COLO668 (cell line): Measurements from ENCODE around the gene AKAP10.
"Not testable (repeated sequence)": the region's sequence is repeated elsewhere in the genome, so short reads cannot be mapped to it uniquely, and the experiment has no call there.

Source experiments
- DNase-seq: peaks from one replicate; lab custom pipeline; 2025; ENCODE audit not compliant: unreplicated experiment; lab: John Stamatoyannopoulos, UW

The AKAP10 gene

DNA sequence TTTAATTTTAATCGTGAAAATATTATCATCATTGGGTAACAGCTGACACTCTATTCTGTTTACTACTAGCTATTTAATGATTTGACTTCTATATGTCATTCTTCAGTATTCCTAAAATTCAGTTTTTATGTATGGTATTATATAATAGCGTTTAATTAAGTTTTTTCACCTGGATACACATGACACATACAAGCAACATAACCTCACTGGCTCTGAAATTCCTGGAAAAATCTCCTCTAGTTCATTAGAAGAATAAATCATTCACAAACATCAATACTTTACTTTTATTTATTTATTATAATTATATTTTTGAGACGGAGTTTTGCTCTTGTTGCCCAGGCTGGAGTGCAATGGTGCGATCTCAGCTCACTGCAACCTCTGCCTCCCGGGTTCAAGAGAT, 44.0 kb downstream of the AKAP10 start:
- DNase-seq: no peak

DNA sequence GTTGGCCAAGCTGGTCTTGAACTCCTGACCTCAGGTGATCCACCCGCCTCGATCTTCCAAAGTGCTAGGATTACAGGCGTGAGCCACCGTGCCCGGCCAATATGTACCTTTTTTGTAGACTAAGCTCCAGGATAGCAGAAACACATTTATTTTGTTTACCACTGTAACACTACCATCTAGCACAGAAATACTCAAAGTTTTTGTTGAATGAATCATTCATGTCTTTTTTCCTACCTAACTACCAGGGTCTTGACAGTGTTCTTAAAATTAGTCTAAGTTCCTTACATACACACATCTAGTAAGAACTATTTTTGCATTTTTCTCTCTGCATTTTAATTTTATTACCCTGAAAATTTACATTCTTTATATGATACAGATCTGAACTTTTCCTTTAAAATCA, 44.4 kb downstream of the AKAP10 start:
- no peak for DNase-seq

DNA sequence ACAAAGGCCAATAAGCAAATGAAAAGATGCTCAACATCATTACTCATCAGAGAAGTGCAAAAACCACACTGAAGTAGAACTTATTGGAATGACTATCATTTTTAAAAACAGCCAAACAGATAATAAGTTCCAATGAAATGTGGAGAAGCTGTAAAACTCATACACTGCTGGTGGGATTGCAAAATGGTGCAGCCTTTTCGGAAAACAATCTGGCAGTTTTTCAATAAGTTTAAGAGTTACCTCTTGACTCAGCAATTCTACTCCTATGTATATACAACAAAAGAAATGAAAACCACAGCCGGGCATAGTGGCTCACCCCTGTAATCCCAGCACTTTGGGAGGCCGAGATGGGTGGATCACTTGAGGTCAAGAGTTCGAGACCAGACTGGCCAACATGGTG, 49.3 kb downstream of the AKAP10 start:
- no peak for DNase-seq

- no peak for DNase-seq
Observed at GRCh38 chr17:19915245-19915978, 62.2 kb downstream of the AKAP10 start.

DNA sequence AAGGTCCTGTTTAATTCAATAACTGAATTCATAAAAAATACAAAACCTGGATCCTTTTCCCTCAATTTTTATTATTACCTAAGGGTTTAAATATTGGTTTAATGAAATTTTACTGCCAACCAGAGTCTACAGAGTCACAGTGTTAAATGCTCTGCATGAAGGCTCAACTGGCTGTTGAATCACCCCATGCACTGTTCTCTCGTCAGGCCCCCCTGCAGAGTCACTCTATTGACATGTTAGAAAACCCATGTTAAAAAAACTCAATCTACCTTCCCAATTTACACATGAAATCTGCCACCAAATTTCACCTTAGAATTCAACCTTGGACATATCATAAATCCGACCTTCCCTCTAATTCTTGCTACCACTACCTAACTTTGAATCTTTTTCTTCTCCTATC, 66.6 kb downstream of the AKAP10 start:
- DNase-seq: no peak

GRCh38 chr17:19909139-19909538, 68.5 kb downstream of the AKAP10 start:
- no peak for DNase-seq

GRCh38 chr17:19905502-19905901, 72.1 kb downstream of the AKAP10 start:
- DNase-seq: peak; percentile 1

DNA sequence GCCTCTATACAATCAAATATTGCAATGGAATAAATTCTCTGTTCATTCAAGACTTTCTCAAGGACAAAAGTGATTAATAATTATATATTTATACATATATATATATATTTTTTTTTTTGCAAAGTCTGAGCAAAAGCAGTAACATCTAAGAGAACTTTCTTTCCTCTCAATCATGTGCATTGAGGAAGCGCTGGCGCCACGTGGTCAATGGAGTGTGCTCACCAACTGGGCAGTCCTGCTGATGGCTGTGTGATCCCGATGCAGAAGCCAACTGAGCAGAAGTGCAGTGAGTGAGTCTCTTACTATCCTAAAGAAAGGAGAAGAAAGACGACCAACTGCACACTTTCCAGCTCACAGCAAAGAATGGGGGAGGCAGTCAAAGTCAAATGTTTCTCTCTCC, 72.7 kb downstream of the AKAP10 start:
- no peak for DNase-seq

GRCh38 chr17:19904412-19904811, 73.2 kb downstream of the AKAP10 start:
- DNase-seq: no peak

DNA sequence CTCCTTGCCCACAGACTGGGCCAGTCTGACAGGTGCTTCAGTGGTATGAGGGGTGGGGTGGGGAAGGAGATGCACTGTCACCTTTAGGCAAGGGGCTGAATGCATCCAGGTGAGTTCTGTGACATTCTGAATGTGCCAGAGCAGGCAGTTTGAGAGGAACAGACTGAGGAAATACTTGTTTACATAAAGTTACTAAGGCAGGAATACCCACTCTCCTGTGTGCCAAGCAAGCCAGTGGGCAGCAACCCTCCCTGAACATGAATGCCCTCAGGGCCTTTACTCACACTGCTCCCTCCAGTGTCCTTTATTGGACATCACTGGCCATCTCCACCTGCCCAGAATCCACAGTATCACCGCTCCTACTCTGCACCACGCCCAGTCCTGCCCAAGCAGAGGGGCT, 76.8 kb downstream of the AKAP10 start:
- DNase-seq: no peak

GRCh38 chr17:19897903-19898302, 79.7 kb downstream of the AKAP10 start:
- DNase-seq: no peak

GRCh38 chr17:19897090-19897837, 80.4 kb downstream of the AKAP10 start:
- DNase-seq: no peak

DNA sequence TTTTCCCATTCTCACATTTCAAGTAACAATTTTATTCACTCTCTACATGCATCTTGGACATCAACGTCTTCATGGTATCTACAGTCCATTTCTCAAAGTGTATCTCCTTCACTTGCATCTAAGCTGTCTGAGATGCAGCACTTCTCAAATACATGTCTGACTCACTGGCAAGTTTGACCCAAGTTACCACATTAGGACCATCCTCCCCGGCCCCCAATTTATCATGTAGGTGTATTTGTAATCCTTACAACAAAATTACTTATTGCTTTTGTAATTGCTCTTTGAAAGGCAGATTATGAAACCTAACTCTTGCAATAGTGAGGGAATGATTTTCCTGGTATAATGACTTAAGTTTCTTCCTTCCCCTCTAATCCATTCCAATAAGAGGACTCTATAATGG, 80.9 kb downstream of the AKAP10 start:
- DNase-seq: no peak

DNA sequence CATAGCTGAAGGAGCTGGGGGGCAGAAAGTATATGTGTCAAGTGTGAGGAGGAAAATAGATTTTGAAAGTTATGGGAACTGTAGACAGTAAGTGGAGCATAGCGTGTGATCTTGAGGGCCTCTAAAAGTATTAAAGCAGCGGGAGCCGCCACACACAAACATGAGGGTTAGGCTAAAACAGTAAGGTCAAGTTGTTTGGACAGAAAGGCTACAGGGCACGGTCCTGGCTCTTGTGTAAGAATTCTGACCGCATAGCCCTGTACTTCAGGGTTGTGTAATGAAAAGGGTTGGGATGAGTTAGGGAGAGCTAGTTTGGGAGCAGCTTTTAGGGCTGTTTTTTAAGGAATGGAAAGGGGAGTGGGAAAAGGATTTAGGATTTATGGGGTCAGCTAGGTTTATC, 87.1 kb downstream of the AKAP10 start:
- DNase-seq: not testable (repeated sequence)

DNA sequence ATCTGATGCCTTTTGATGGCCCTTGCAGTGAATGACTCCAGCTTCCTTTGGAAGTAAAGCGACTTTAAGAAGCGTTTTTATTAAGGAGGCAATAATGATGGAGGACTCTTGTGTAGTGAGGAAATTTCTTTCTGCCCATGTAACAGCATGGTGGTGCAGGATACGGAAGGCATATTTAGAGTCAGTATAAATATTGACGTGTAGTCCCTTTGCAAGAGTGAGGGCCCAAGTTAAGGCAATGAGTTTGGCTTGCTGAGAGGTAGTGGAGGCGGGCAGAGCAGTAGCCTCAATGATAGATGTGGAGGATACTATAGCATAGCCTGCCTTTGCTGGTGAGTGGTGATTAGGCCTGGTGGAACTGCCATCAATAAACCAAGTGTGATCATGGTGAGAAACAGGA, 87.6 kb downstream of the AKAP10 start:
- DNase-seq: not testable (repeated sequence)

GRCh38 chr17:19886116-19886515, 91.5 kb downstream of the AKAP10 start:
- DNase-seq: no peak

- DNase-seq: no peak
Observed at GRCh38 chr17:19883537-19884215, 94.0 kb downstream of the AKAP10 start.

- no peak for DNase-seq
Observed at GRCh38 chr17:19880393-19880792, 97.2 kb downstream of the AKAP10 start.

GRCh38 chr17:19877364-19877945, 100.2 kb downstream of the AKAP10 start:
- DNase-seq: no peak

GRCh38 chr17:19876529-19877161, 101.0 kb downstream of the AKAP10 start:
- DNase-seq: no peak

GRCh38 chr17:19874256-19874655, 103.4 kb downstream of the AKAP10 start:
- DNase-seq: no peak
